Gastrocnemius medialis (tissue), 4 donors: ENCODE measurements around the gene SIX5. TPM values are rescaled to one million over a fixed set of nuclear protein-coding genes. Genes with fewer than 3 reads are reported as not detected.

Experiments
- ATAC-seq, 2 donors: fragments of 150-250 bp; one replicate each; pipeline ENCODE4 v1.9.1; 2016
- DNase-seq, 2 donors: peaks; one replicate each; pipeline ENCODE4 v3.0.0-alpha.2; 2019
- H3K27ac ChIP-seq, 4 donors: fragments of 200-600 bp; sonication (generic); 1 replicate in 1 of 4; 2 replicates in 3 of 4; pipeline ENCODE4 v1.5.1; 2016 to 2018; ENCODE audit warnings: mild to moderate bottlenecking in 2 of 4, moderate library complexity in 1 of 4
- H3K27me3 ChIP-seq, 3 donors: fragments of 200-600 bp; sonication (generic) in 2 of 3; 1 replicate in 1 of 3; 2 replicates in 2 of 3; pipeline versions ENCODE4 v1.5.1 to v1.6.0; 2016 to 2019; ENCODE audit warnings: mild to moderate bottlenecking in 1 of 3, moderate library complexity in 1 of 3
- H3K36me3 ChIP-seq, 2 donors: fragments of 200-600 bp; sonication (generic) in 1 of 2; one replicate each; pipeline ENCODE4 v1.5.1; 2017 to 2018
- H3K4me1 ChIP-seq, 2 donors: fragments of 200-600 bp; sonication (generic) in 1 of 2; one replicate each; pipeline ENCODE4 v1.5.1; 2016 to 2017; ENCODE audit warnings: mild to moderate bottlenecking in 2 of 2
- H3K4me3 ChIP-seq, 4 donors: fragments of 200-600 bp; sonication (generic) in 3 of 4; 1 replicate in 1 of 4; 2 replicates in 3 of 4; pipeline ENCODE4 v1.5.1; 2016 to 2019; ENCODE audit warnings: mild to moderate bottlenecking in 2 of 4
- H3K9me3 ChIP-seq, 3 donors: fragments of 200-600 bp; sonication (generic) in 2 of 3; 1 replicate in 1 of 3; 2 replicates in 2 of 3; pipeline ENCODE4 v1.5.1; 2016 to 2019
- CTCF ChIP-seq, 5 experiments: fragments of 450-650 bp in 3 of 5; fragments of 200-600 bp in 2 of 5; sonication (generic) in 2 of 5; IDR thresholded peaks in 4 of 5; conservative IDR thresholded peaks in 1 of 5; 1 replicate in 4 of 5; 2 replicates in 1 of 5; pipeline ENCODE4 v1.5.1; 2016 to 2019; ENCODE audit warnings: antibody characterized with exemption in 5 of 5, mild to moderate bottlenecking in 3 of 5, moderate library complexity in 3 of 5
- POLR2A ChIP-seq, 2 donors: fragments of 450-650 bp; IDR thresholded peaks; one replicate each; pipeline ENCODE4 v1.6.1; 2017; ENCODE audit warnings: antibody characterized with exemption in 2 of 2, mild to moderate bottlenecking in 2 of 2, moderate library complexity in 2 of 2
- in situ Hi-C, 4 donors: fragments of 200-750 bp; cut with MboI; loops; one replicate each; pipeline versions ENCODE4 v1.15.0 to v1.8.0; 2017; ENCODE audit warnings: low sequenced_read_pairs in 4 of 4
- intact Hi-C: fragments of 100-400 bp; cut with DNase I; formaldehyde crosslinking; loops from one replicate; pipeline ENCODE4 v1.15.1; 2023; ENCODE audit warnings: low total_unique reads
- total RNA-seq, 4 donors: library from RNA; depleted of rRNA; stranded (reverse); fragments of >200 nt; gene quantifications; one replicate each; pipeline versions ENCODE4 v1.1.0 to v1.2.3, GENCODE V29; 2016

The SIX5 gene
- total RNA-seq, 4 donors from 2014 or later, result 8.2 to 12.2 (median 10.1) TPM

GRCh38 chr19:45778010-45778661, 9.1 kb upstream of the SIX5 start:
- H3K4me1 ChIP-seq, result peaks cover 18 to 39% of the 10 kb centered on the region in 2 donors
- in situ Hi-C loops, result no loop called here
- H3K9me3 ChIP-seq, result no peaks in the 10 kb centered on the region
- H3K36me3 ChIP-seq, result peaks cover 0 to 44% of the 10 kb centered on the region in 2 donors
- H3K4me3 ChIP-seq, result no peak overlapping the region
- TF ChIP-seq POLR2A (IDR thresholded peaks at IDR 0.05), result no peak
- no peak for TF ChIP-seq CTCF (IDR thresholded peaks at IDR 0.05 in 4 of 5, conservative IDR thresholded peaks at IDR 0.05 in 1 of 5)
- DNase-seq (no peak), ATAC-seq (no peak)
- no peak overlapping the region for H3K27ac ChIP-seq
- intact Hi-C loops, result no loop called here
- H3K27me3 ChIP-seq, result no peaks in the 10 kb centered on the region

GRCh38 chr19:45777395-45777961, 8.4 kb upstream of the SIX5 start:
- H3K9me3 ChIP-seq, result no peaks in the 10 kb centered on the region
- H3K27me3 ChIP-seq, result no peaks in the 10 kb centered on the region
- DNase-seq, result no peak
- H3K36me3 ChIP-seq, result peaks cover 0 to 48% of the 10 kb centered on the region in 2 donors
- H3K4me1 ChIP-seq, result peaks cover 15 to 34% of the 10 kb centered on the region in 2 donors
- intact Hi-C loops, result no loop called here
- in situ Hi-C loops, result no loop called here
- no peak overlapping the region for H3K27ac ChIP-seq
- ATAC-seq, result no peak
- TF ChIP-seq POLR2A (IDR thresholded peaks at IDR 0.05) (no peak), CTCF (IDR thresholded peaks at IDR 0.05 in 4 of 5, conservative IDR thresholded peaks at IDR 0.05 in 1 of 5) (no peak)
- no peak overlapping the region for H3K4me3 ChIP-seq

GRCh38 chr19:45774765-45775164, 5.7 kb upstream of the SIX5 start:
- intact Hi-C loops (no loop called here), in situ Hi-C loops (no loop called here)
- no peak for ATAC-seq
- Histone ChIP-seq H3K36me3 (peaks cover 0 to 48% of the 10 kb centered on the region in 2 donors), H3K27me3 (no peaks in the 10 kb centered on the region), H3K4me3 (no peak overlapping the region), H3K9me3 (no peaks in the 10 kb centered on the region), H3K4me1 (peaks cover 3 to 14% of the 10 kb centered on the region in 2 donors), H3K27ac (peak overlapping the region in 1 of 4 donors; percentile 29)
- TF ChIP-seq POLR2A (IDR thresholded peaks at IDR 0.05), result no peak
- TF ChIP-seq CTCF (IDR thresholded peaks at IDR 0.05 in 4 of 5, conservative IDR thresholded peaks at IDR 0.05 in 1 of 5), result no peak
- DNase-seq, result no peak

- DNase-seq (no peak), ATAC-seq (no peak)
- H3K27ac ChIP-seq, result peak overlapping the region; percentile 29 to 98 (median 70)
- H3K9me3 ChIP-seq, result no peaks in the 10 kb centered on the region
- peaks cover 0 to 39% of the 10 kb centered on the region in 2 donors for H3K36me3 ChIP-seq
- no peaks in the 10 kb centered on the region for H3K27me3 ChIP-seq
- intact Hi-C loops, result no loop called here
- H3K4me1 ChIP-seq, result peaks cover 3 to 9% of the 10 kb centered on the region in 2 donors
- TF ChIP-seq POLR2A (IDR thresholded peaks at IDR 0.05), result no peak
- no peak for TF ChIP-seq CTCF (IDR thresholded peaks at IDR 0.05 in 4 of 5, conservative IDR thresholded peaks at IDR 0.05 in 1 of 5)
- in situ Hi-C loops, result no loop called here
- H3K4me3 ChIP-seq, result no peak overlapping the region
Observed at GRCh38 chr19:45773384-45773783, 4.3 kb upstream of the SIX5 start.
